Spleen (tissue), 11 donors: ENCODE measurements around the gene CHAMP1. TPM values are rescaled to one million over a fixed set of nuclear protein-coding genes. Genes with fewer than 3 reads are reported as not detected.

Experiments used
- DNase-seq: peaks from one replicate; pipeline ENCODE4 v3.0.0-alpha.2; 2020
- H3K27ac ChIP-seq, 8 donors: fragments of 200-600 bp; sonication (generic) in 7 of 8; 1 replicate in 4 of 8; 2 replicates in 4 of 8; pipeline versions ENCODE4 v1.5.0 to v1.8.0; 2016 to 2021; ENCODE audit warnings: inconsistent platforms in 4 of 8, mild to moderate bottlenecking in 4 of 8, moderate library complexity in 1 of 8
- H3K27me3 ChIP-seq, 7 donors: fragments of 200-600 bp; sonication (generic) in 6 of 7; replicated peaks in 1 of 7; 1 replicate in 4 of 7; 2 replicates in 3 of 7; pipeline versions ENCODE4 v1.5.0 to v1.8.0; 2016 to 2021; ENCODE audit warnings: inconsistent platforms in 3 of 7, mild to moderate bottlenecking in 1 of 7
- H3K36me3 ChIP-seq, 6 donors: fragments of 200-600 bp; sonication (generic) in 5 of 6; 1 replicate in 4 of 6; 2 replicates in 2 of 6; pipeline versions ENCODE4 v1.5.0 to v1.8.0; 2016 to 2021; ENCODE audit warnings: inconsistent platforms in 2 of 6
- H3K4me1 ChIP-seq, 6 donors: fragments of 200-600 bp; sonication (generic) in 5 of 6; 1 replicate in 3 of 6; 2 replicates in 3 of 6; pipeline versions ENCODE4 v1.5.0 to v1.8.0; 2016 to 2021; ENCODE audit warnings: inconsistent platforms in 3 of 6
- H3K4me3 ChIP-seq, 8 donors: fragments of 200-600 bp; sonication (generic) in 7 of 8; 1 replicate in 4 of 8; 2 replicates in 4 of 8; pipeline versions ENCODE4 v1.5.0 to v1.8.0; 2016 to 2021; ENCODE audit warnings: inconsistent platforms in 4 of 8, mild to moderate bottlenecking in 4 of 8, moderate library complexity in 2 of 8
- H3K9me3 ChIP-seq, 8 donors: fragments of 200-600 bp; sonication (generic) in 7 of 8; 1 replicate in 4 of 8; 2 replicates in 4 of 8; pipeline versions ENCODE4 v1.5.0 to v1.8.0; 2016 to 2021; ENCODE audit warnings: inconsistent platforms in 4 of 8
- CTCF ChIP-seq, 11 experiments: fragments of 200-600 bp in 7 of 11; fragments of 450-650 bp in 4 of 11; sonication (generic) in 4 of 11; IDR thresholded peaks in 8 of 11; conservative IDR thresholded peaks in 3 of 11; 1 replicate in 7 of 11; 2 replicates in 4 of 11; pipeline versions ENCODE4 v1.4.0 to v1.8.0; 2016 to 2021; ENCODE audit warnings: antibody characterized with exemption in 11 of 11, inconsistent platforms in 4 of 11, mild to moderate bottlenecking in 1 of 11
- POLR2A ChIP-seq, 3 donors: fragments of 450-650 bp; IDR thresholded peaks; one replicate each; pipeline ENCODE4 v1.5.1; 2017; ENCODE audit warnings: antibody characterized with exemption in 3 of 3, mild to moderate bottlenecking in 1 of 3
- POLR2AphosphoS5 ChIP-seq, 3 donors: sonication (generic); formaldehyde crosslinking; IDR thresholded peaks; one replicate each; pipeline ENCODE4 v1.5.1; 2017; ENCODE audit warnings: antibody characterized with exemption in 3 of 3
- WGBS, 5 donors: extraction: QIAGEN DNeasy Blood & Tissue Kit in 3 of 5; methylation state at CpG; one replicate each; pipeline versions ENCODE4 v1.1.5 to v1.1.7; 2013 to 2018; 5-methylcytosine and 5-hydroxymethylcytosine counted together
- intact Hi-C: fragments of 100-400 bp; cut with DNase I; formaldehyde crosslinking; loops from one replicate; pipeline ENCODE4 v1.15.0; 2023; ENCODE audit warnings: low total_unique reads
- polyA plus RNA-seq, 3 donors: library from polyadenylated mRNA; stranded (reverse); fragments of 200-250 nt; gene quantifications; one replicate each; pipeline ENCODE4 v1.2.1, GENCODE V29; 2013
- total RNA-seq, 7 donors: library from RNA; depleted of rRNA in 3 of 7; stranded (reverse); fragments of >200 nt in 3 of 7; fragmentation: NEBNext Ultra II Directional in 4 of 7; extraction: Animal tissue kit (Norgen Biotek cat#: 25700) in 4 of 7; gene quantifications; one replicate each; pipeline versions ENCODE4 v1.1.0 to v1.2.1, GENCODE V29; 2016 to 2021
- donor health status: healthy with polysubstance abuse.
- donor health status: DM: no; HTN: no; CAD: no; lungs with moderate emphysema.
- donor health status: DM: no; HTN: no; CAD: no.
- donor health status: Bipolar disorder and iron deficiency.
- donor health status: healthy.
- donor health status: DM: no; HTN: no; CAD: no.
- donor health status: DM: yes; HTN: yes; CAD: no.

CHAMP1 gene
- total and polyA plus RNA-seq, 10 donors = 3.8 to 49.8 (median 22.0) TPM

GRCh38 chr13:114286808-114287207, 27.5 kb upstream of the CHAMP1 start:
- H3K36me3 ChIP-seq = peaks cover 0 to 83% (median 46%) of the 10 kb centered on the region in 6 donors
- no peaks in the 10 kb centered on the region for H3K9me3 ChIP-seq
- H3K27ac ChIP-seq = no peak overlapping the region
- 93 to 99% (median 95%) methylated on average over 8 of the region's 8 CpGs for WGBS, 5 donors
- H3K27me3 ChIP-seq = no peaks in the 10 kb centered on the region
- peak; percentile 17 for DNase-seq
- H3K4me3 ChIP-seq = no peak overlapping the region
- H3K4me1 ChIP-seq = peaks cover 12 to 35% (median 22%) of the 10 kb centered on the region in 6 donors
- TF ChIP-seq POLR2A (IDR thresholded peaks at IDR 0.05) (no peak), POLR2AphosphoS5 (IDR thresholded peaks at IDR 0.05) (no peak), CTCF (IDR thresholded peaks at IDR 0.05 in 8 of 11, conservative IDR thresholded peaks at IDR 0.05 in 3 of 11) (no peak)
- intact Hi-C loops = no loop called here

GRCh38 chr13:114288157-114288591, 26.1 kb upstream of the CHAMP1 start:
- peaks cover 0 to 96% (median 58%) of the 10 kb centered on the region in 6 donors for H3K36me3 ChIP-seq
- 79 to 89% (median 85%) methylated on average over 8 of the region's 8 CpGs for WGBS, 5 donors
- no peak overlapping the region for H3K27ac ChIP-seq
- H3K9me3 ChIP-seq = no peaks in the 10 kb centered on the region
- H3K27me3 ChIP-seq = no peaks in the 10 kb centered on the region
- intact Hi-C loops = no loop called here
- no peak for TF ChIP-seq POLR2A (IDR thresholded peaks at IDR 0.05)
- no peak for TF ChIP-seq CTCF (IDR thresholded peaks at IDR 0.05 in 8 of 11, conservative IDR thresholded peaks at IDR 0.05 in 3 of 11)
- no peak for TF ChIP-seq POLR2AphosphoS5 (IDR thresholded peaks at IDR 0.05)
- no peak overlapping the region for H3K4me3 ChIP-seq
- peak; percentile 51 for DNase-seq
- peaks cover 5 to 24% (median 13%) of the 10 kb centered on the region in 6 donors for H3K4me1 ChIP-seq

- 84 to 96% (median 91%) methylated on average over 10 of the region's 10 CpGs for WGBS, 5 donors
- Histone ChIP-seq H3K9me3 (no peaks in the 10 kb centered on the region), H3K4me3 (no peak overlapping the region), H3K27me3 (no peaks in the 10 kb centered on the region), H3K27ac (no peak overlapping the region), H3K36me3 (peaks cover 0 to 100% (median 63%) of the 10 kb centered on the region in 6 donors), H3K4me1 (no peaks in the 10 kb centered on the region)
- TF ChIP-seq CTCF (IDR thresholded peaks at IDR 0.05 in 8 of 11, conservative IDR thresholded peaks at IDR 0.05 in 3 of 11) = no peak
- TF ChIP-seq POLR2AphosphoS5 (IDR thresholded peaks at IDR 0.05) = no peak
- TF ChIP-seq POLR2A (IDR thresholded peaks at IDR 0.05) = no peak
- intact Hi-C loops = no loop called here
- DNase-seq = peak; percentile 11
Measured at GRCh38 chr13:114296448-114296847, 17.9 kb upstream of the CHAMP1 start.

- Histone ChIP-seq H3K27ac (no peak overlapping the region), H3K27me3 (no peaks in the 10 kb centered on the region), H3K9me3 (no peaks in the 10 kb centered on the region), H3K36me3 (peaks cover 0 to 100% (median 63%) of the 10 kb centered on the region in 6 donors), H3K4me1 (no peaks in the 10 kb centered on the region), H3K4me3 (no peak overlapping the region)
- TF ChIP-seq POLR2A (IDR thresholded peaks at IDR 0.05) = no peak
- TF ChIP-seq POLR2AphosphoS5 (IDR thresholded peaks at IDR 0.05) = no peak
- TF ChIP-seq CTCF (IDR thresholded peaks at IDR 0.05 in 8 of 11, conservative IDR thresholded peaks at IDR 0.05 in 3 of 11) = no peak
- DNase-seq = no peak
- 84 to 93% (median 87%) methylated on average over 5 of the region's 5 CpGs for WGBS, 5 donors
- intact Hi-C loops = no loop called here
Measured at GRCh38 chr13:114296902-114297301, 17.4 kb upstream of the CHAMP1 start.
